Right lobe of liver (tissue), 6 donors: Measurements from ENCODE around the gene SH2D3A. TPM values are rescaled to one million over a fixed set of nuclear protein-coding genes. Genes with fewer than 3 reads are reported as not detected.

Source experiments
- ATAC-seq, 4 donors: fragments of 200-7000 bp; cut with Tn5 transposase; one replicate each; pipeline ENCODE4 v1.9.1; 2020; ENCODE audit warnings: mild to moderate bottlenecking in 4 of 4, moderate library complexity in 4 of 4
- DNase-seq, 3 donors: peaks; one replicate each; pipeline ENCODE4 v3.0.0-alpha.2; 2020
- H3K27ac ChIP-seq, 3 donors: fragments of 200-600 bp; one replicate each; pipeline ENCODE4 v1.8.0; 2022
- H3K27me3 ChIP-seq, 2 donors: fragments of 200-600 bp; one replicate each; pipeline ENCODE4 v1.8.0; 2022
- H3K36me3 ChIP-seq, 4 donors: fragments of 200-600 bp; sonication (generic) in 1 of 4; one replicate each; pipeline versions ENCODE4 v1.5.1 to v1.8.0; 2017 to 2022; ENCODE audit warnings: control low read depth in 1 of 4
- H3K4me1 ChIP-seq, 4 donors: fragments of 200-600 bp; sonication (generic) in 1 of 4; one replicate each; pipeline versions ENCODE4 v1.5.1 to v1.8.0; 2017 to 2022; ENCODE audit warnings: control low read depth in 1 of 4
- H3K4me3 ChIP-seq, 3 donors: fragments of 200-600 bp; one replicate each; pipeline ENCODE4 v1.8.0; 2022
- H3K9me3 ChIP-seq, 4 donors: fragments of 200-600 bp; sonication (generic) in 1 of 4; one replicate each; pipeline versions ENCODE4 v1.5.1 to v1.8.0; 2017 to 2022; ENCODE audit warnings: control low read depth in 1 of 4
- POLR2A ChIP-seq: fragments of 450-650 bp; IDR thresholded peaks from one replicate; pipeline ENCODE4 v1.6.1; 2017; ENCODE audit warnings: antibody characterized with exemption, mild to moderate bottlenecking
- WGBS: methylation state at CpG from one replicate; pipeline ENCODE4 v1.1.6; 2018; ENCODE audit warnings: low coverage, low lambda C conversion rate; ENCODE audit not compliant: insufficient coverage; ENCODE audit errors: missing lambda C conversion rate; 5-methylcytosine and 5-hydroxymethylcytosine counted together
- intact Hi-C, 2 donors: fragments of 100-400 bp; cut with DNase I; formaldehyde crosslinking; loops; one replicate each; pipeline versions ENCODE4 v1.11.2 to v1.14.1; 2022
- total RNA-seq, 6 experiments: library from RNA; depleted of rRNA in 2 of 6; stranded (reverse); fragments of >200 nt in 2 of 6; fragmentation: NEBNext Ultra II Directional in 3 of 6; extraction: Animal tissue kit (Norgen Biotek cat#: 25700) in 3 of 6; gene quantifications; one replicate each; pipeline versions ENCODE4 v1.1.0 to v1.2.4, GENCODE V29; 2016 to 2023
- TF ChIP-seq, protein P1 (sequence below), 4 donors: fragments of 200-600 bp in 3 of 4; fragments of 450-650 bp in 1 of 4; IDR thresholded peaks; one replicate each; pipeline versions ENCODE4 v1.5.1 to v1.8.0; 2016 to 2022; ENCODE audit warnings: antibody characterized with exemption in 4 of 4, mild to moderate bottlenecking in 2 of 4
- donor health status: DM: no; HTN: yes; CAD: no.
- donor health status: DM: no; HTN: no; CAD: no.
- donor health status: DM: no; HTN: no; CAD: no.
- donor health status: DM: no; HTN: yes; CAD: no.
- donor health status: DM: no; HTN: yes; CAD: no.

Gene SH2D3A
- total RNA-seq, 6 experiments from 2014 or later = 0.72 to 2.3 (median 1.3) TPM

- DNase-seq (peak in 2 of 3 donors; percentile 61 to 63), ATAC-seq (peak in 2 of 4 donors; percentile 1 to 14)
- H3K4me3 ChIP-seq = peak overlapping the region in 1 of 3 donors; percentile 11
- H3K9me3 ChIP-seq = no peaks in the 10 kb centered on the region
- intact Hi-C loops = loop anchor here in 1 of 2 donors (10.0 kb wide), 1 partner anchor 134 kb away; no protein-coding TSS in a partner anchor
- TF ChIP-seq, protein P1, sequence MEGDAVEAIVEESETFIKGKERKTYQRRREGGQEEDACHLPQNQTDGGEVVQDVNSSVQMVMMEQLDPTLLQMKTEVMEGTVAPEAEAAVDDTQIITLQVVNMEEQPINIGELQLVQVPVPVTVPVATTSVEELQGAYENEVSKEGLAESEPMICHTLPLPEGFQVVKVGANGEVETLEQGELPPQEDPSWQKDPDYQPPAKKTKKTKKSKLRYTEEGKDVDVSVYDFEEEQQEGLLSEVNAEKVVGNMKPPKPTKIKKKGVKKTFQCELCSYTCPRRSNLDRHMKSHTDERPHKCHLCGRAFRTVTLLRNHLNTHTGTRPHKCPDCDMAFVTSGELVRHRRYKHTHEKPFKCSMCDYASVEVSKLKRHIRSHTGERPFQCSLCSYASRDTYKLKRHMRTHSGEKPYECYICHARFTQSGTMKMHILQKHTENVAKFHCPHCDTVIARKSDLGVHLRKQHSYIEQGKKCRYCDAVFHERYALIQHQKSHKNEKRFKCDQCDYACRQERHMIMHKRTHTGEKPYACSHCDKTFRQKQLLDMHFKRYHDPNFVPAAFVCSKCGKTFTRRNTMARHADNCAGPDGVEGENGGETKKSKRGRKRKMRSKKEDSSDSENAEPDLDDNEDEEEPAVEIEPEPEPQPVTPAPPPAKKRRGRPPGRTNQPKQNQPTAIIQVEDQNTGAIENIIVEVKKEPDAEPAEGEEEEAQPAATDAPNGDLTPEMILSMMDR (IDR thresholded peaks at IDR 0.05) = no peak
- no peak for TF ChIP-seq POLR2A
- peaks cover 0 to 37% (median 16%) of the 10 kb centered on the region in 4 donors for H3K4me1 ChIP-seq
- no peaks in the 10 kb centered on the region for H3K27me3 ChIP-seq
- H3K36me3 ChIP-seq = peaks cover 0 to 6% (median 0%) of the 10 kb centered on the region in 4 donors
- 71% methylated on average over 11 of the region's 30 CpGs for WGBS
- no peak overlapping the region for H3K27ac ChIP-seq
These were observed 36.1 kb downstream of the SH2D3A start for GRCh38 chr19:6730941-6731670.

DNA sequence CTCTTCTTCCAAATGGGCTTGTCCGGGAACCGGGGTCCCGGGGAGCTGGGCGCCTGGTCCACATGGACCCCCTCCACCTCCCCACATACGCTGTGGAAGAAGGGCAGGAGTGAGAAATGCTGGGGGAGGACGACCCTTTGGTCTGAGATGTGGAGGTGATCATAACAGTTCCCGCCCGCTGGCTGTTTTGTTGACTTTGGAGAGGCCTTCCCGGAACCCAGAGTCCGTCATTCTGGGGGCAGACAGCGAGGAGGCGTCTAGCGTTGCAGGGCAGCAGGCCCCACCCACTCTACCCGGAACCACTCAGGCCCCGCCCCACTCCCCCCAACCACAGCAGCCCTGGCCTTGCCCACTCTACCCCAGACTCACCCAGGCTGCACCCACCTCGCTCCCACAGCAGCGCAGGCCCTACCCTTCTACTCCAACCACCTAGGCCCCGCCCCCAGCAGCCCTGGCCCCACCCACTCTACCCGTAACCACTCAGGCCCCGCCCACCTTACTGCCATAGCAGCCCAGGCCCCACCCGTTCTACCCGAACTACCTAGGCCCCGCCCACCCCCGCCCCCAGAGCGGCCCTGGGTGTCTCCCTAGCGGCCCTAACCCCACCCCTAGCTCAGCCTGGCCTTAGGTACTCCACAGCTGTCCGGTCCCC is 37.0 kb downstream of the SH2D3A start:
- Histone ChIP-seq H3K4me3 (peak overlapping the region; percentile 22 to 58 (median 58)), H3K27me3 (no peaks in the 10 kb centered on the region), H3K9me3 (no peaks in the 10 kb centered on the region), H3K36me3 (peaks cover 0 to 4% (median 0%) of the 10 kb centered on the region in 4 donors), H3K4me1 (peaks cover 0 to 36% (median 17%) of the 10 kb centered on the region in 4 donors), H3K27ac (peak overlapping the region; percentile 77 to 92 (median 82))
- DNase-seq (peak; percentile 98 to 99 (median 99)), ATAC-seq (peak; percentile 75 to 94 (median 87))
- WGBS = 26% methylated on average over 13 of the region's 27 CpGs
- intact Hi-C loops = loop anchor here in 1 of 2 donors (10.0 kb wide), 1 partner anchor 135 kb away; no protein-coding TSS in a partner anchor
- TF ChIP-seq, protein P1 (IDR thresholded peaks at IDR 0.05) = peak in 1 of 4 donors; percentile 8
- TF ChIP-seq POLR2A = peak; percentile 60

DNA sequence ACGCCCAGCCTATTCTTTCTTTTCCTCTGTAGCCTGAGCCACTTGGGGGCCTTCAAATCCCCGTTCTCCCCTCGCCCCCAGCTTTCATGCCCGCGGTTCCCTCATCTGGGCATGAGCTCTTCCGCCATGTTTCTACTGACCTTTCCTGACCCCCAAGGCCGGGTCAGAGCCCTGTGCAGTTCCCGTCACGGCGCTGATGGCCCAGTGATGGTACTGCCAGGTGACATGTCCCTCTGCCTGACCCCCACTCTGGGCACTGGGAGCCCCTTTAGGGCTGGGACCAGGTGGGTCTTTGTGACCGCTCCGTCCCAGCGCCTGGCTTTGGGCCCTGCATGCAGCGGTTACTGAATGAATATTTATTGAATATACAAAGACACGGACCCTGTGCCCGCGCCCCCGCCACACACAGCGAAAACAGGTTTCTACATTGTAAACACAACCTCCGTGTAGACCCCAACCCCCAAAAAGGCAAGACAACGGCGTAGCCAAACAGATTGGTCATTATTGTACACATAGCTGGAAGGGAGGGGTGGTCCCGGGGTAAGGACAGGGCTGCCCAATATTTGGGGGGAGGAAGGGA is 37.6 kb downstream of the SH2D3A start:
- WGBS = 21% methylated on average over 13 of the region's 23 CpGs
- Histone ChIP-seq H3K4me3 (peak overlapping the region; percentile 22 to 58 (median 58)), H3K4me1 (peaks cover 0 to 42% (median 16%) of the 10 kb centered on the region in 4 donors), H3K27me3 (no peaks in the 10 kb centered on the region), H3K9me3 (no peaks in the 10 kb centered on the region), H3K36me3 (no peaks in the 10 kb centered on the region), H3K27ac (peak overlapping the region; percentile 77 to 92 (median 82))
- intact Hi-C loops = loop anchor here in 1 of 2 donors (10.0 kb wide), 1 partner anchor 135 kb away; no protein-coding TSS in a partner anchor
- ATAC-seq = peak; percentile 34 to 52 (median 42)
- TF ChIP-seq, protein P1 (IDR thresholded peaks at IDR 0.05) = no peak
- TF ChIP-seq POLR2A = no peak
- DNase-seq = peak; percentile 76 to 84 (median 78)

GRCh38 chr19:6728346-6728745 is 38.9 kb downstream of the SH2D3A start:
- DNase-seq (no peak), ATAC-seq (no peak)
- intact Hi-C loops = no loop called here
- no peaks in the 10 kb centered on the region for H3K27me3 ChIP-seq
- H3K4me1 ChIP-seq = peaks cover 0 to 55% (median 23%) of the 10 kb centered on the region in 4 donors
- H3K27ac ChIP-seq = peak overlapping the region; percentile 77 to 92 (median 82)
- H3K9me3 ChIP-seq = no peaks in the 10 kb centered on the region
- no peak for TF ChIP-seq POLR2A
- TF ChIP-seq, protein P1 (IDR thresholded peaks at IDR 0.05) = no peak
- no peak overlapping the region for H3K4me3 ChIP-seq
- WGBS = 30% methylated on average over 8 of the region's 8 CpGs
- no peaks in the 10 kb centered on the region for H3K36me3 ChIP-seq
